ENCODE data around the gene RRAS.

Gene RRAS

DNA sequence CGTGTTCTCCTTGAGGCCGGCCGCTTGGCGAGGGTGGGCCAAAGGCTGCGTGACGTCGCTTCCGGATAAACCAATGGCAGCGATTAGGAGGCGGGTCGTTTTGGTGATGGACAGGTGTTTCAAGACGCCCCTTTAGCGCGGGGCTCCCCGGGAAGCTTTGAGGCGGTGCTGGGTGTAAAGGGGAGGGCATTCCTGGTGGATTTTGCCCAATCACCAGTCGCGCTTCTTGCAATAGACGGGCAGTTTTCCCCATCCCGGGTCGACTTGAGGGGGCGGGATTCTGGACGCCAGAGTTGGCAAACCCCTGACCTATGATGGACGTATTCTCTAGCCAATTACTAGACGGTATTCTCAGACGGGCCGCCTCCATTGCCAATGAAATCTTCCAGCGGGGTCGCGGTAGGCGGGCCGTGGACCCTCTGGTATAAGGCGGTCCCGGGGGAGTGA, 36.9 kb upstream of the RRAS start:
- DNase-seq = peak; percentile 100

DNA sequence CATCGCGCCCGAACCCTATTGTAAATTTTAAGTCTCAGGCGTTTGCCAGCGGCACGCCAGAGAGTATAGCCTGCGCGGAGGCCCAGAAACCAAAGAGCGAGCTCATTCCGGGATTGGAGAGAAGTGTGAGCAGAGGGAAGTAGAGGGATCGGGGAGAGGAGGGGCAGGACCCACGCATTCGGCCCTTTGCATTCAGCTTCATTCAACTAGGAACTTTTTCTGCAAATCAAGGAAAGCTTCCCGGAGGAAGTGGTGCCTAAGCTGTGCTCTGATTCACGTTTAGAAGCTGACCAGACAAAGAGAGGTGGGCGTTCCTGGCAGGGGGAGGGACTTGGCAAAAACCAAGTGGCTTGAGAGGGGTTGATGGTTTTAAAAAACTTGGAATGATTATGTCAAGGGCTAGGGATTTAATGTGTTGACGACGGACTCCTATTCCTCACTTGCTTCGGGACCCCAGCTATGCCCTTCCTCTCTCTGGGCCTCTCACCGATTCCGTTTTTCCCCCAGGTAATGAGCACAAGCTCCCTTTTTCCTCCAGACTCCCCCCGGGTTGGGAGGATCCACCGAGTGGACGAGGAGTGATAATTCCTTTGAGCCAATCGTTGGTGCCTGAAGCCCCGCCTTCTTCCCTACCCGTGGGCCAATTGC, 36.3 kb upstream of the RRAS start:
- peak; percentile 98 for DNase-seq

DNA sequence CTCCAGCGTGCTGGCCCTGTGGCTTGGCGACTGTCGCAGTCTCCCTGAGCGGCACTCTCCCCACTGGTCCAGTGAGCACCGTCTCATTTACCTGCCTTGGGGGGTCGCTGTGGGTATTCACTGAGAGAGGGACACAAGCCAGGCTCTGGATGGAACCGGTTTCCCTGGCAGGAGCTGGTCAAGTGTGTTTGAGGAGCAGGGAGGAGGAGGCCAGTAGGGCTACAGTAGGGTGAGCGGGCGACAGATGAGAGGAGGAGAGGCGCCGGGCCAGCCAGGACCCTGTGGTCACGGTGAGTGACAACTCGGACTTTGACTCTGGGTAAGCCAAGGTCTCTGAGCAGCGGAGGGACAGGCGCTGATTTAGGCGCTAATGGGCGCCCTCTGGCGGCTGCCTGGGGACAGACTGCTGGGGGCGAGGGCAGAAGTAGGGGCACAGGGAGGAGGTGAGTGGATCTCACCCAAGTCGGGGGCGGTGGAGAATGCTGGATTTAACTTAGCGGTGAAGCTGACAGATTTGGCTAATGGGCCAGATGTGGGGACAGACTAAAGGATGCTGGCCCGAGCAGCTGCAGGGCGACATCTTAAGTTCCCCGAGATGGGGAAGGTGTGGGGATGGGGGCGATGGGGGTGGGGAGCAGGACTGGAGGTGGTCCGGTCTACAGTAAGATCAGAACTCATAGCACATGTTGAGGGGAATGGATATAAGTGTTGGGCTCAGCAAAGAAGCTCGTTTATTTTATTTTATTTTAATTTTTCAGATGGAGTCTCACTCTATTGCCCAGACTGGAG, 32.4 kb upstream of the RRAS start:
- peak; percentile 70 for DNase-seq

DNA sequence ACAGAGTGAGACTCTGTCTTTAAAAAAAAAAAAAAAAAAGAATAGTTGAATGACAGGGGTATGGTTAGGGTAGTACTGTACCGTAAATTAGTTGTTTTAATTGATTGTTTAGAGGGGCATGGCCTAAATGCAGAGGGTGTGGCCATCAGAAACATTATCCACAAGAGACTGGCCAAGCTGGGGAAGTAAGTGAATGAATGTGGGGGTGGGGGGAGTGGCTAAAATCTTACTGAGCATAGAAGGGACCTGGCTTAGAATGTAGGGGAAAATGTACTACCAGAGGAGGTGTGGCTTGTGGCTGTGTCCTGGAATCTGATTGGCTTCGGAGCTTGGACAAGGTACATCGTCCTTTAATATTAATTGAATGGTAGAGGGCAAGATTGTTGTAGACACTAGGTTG, 29.6 kb upstream of the RRAS start:
- DNase-seq = no peak

DNA sequence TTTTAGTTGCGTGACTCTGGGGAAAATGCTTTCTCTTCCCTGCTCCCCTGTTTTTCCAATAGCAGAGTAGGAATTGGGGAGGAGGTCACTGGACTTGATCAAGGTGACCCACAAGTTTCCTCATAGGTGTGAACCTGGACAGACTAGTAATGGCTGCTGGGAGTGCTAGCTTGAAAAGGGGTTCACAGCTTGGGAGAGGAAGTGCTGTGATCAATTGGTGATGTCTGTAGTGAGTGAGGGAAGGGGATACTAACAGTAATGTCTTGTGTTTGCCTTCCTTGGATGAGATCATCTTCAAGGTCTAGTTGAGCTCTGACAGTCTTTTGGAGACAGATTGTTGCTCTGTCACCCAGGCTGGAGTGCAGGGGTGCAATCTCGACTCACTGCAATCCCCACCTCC, 27.5 kb upstream of the RRAS start:
- DNase-seq = no peak

DNA sequence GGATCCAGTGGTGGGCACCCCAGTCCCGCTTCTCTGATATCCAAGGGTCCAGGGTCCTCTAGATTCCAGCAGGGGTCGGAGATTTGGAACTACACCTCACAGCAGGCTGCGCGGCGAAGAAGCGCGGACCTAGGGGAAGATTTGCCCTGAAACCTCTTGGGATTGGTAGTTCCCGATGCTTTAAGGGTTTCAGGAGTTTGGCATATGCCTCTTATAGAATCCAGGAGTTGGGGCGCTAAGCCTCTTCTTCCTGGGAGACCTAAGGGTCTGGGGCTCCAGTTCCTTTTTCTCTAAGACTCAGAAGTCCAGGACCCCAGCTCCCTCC, 26.1 kb upstream of the RRAS start:
- DNase-seq = no peak

DNA sequence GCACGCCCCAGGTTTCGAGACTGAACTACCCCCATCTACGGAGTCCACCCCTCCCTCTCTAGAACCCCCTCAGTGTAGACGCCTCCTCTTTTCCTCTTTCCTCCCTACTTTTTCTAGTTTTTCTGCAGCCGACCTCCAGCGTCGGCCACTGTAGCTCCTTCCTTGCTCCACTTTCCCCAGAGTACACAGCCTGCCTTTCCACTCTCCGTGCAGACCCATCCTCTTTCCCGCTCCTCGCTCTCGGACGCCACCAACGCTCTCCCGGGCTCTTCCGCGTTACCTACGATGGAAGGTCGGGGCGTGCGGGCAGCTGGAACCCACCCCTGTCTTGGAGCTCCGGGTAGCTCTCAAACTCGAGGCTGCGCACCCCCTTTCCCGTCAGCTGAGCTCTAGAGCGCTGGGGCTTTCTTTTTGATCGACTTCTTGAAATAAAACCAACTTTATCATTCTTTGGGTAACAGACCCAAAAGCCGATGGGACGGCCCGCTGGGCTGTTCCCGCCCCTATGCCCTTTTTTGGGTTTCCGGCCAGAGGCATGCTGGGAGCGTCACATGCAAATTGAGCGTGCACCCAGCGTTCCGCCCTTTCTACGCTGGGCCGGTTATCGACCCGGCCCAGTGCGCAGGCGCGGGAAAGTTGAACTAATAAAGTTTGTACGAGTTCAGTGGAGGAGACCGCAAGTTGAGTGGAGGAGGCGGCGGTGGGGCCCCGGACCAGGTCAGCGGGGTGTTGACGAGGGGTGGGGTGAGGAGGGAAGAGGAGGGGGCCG, 25.6 kb upstream of the RRAS start, which contains the start of the genes BCL2L12 and IRF3:
TSS of gene BCL2L12 (plus strand) at position 583 of the 769 bp plus-strand sequence. CDS start 760 bp downstream, outside the sequence.
TSS of gene IRF3 (minus strand) at position 507 of the 769 bp plus-strand sequence. CDS start 1,019 bp downstream, outside the sequence.
- peak; percentile 85 for DNase-seq

DNA sequence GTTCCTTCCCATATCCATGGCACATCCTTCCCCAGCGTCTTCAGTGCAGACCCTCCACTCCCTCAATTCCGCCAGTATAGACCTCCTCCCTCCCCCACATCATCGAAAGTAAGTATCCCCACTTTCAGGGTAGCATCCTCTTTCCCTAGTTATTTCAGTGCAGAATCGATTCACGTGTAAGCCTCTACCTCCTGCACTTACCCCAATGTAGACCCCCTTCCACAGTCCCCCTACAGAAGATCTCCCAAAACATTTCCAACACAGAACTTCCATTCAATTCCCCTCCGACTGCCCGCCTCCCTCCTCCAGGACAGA, 25.1 kb upstream of the RRAS start:
- DNase-seq = no peak

DNA sequence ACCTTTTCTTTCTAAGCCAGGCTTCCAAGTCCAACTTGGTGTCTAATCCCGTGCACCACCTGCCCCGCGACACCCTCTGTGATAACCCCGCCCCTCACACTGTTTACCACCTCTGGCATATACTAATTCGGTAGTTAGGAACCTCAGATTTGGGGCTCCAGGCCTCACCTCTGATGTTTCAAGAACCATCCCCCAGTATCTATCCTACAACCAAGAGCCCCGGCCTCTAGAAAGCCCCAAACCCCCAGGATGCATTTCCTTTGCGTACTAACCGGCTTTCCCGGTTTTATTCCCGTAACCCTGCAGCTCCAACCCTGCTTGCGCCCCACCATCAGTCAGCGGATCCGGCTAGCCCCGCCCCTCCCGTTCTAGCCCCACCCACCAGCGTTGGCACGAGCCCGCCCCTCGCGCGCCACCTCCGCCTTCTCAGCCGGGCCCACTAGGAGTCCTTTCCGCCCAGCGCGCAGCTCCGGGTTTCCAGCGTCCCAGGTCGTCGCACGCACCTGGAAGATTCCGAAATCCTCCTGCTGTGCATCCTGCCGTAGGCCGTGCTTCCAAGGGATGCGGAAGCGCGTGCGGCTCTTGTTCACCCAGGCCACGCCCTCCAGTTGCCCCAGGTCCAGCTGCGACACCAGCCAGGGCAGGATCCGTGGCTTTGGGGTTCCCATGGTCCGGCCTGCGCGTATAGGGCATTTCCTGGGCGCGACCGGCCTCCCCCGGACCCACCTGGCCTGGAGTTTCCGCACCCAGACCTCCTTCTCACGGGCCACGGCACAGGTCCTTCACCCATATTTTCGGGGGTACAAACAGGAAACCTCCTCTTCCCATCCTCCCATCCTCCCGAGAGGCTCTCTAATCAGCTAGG, 24.5 kb upstream of the RRAS start:
- peak; percentile 52 for DNase-seq

DNA sequence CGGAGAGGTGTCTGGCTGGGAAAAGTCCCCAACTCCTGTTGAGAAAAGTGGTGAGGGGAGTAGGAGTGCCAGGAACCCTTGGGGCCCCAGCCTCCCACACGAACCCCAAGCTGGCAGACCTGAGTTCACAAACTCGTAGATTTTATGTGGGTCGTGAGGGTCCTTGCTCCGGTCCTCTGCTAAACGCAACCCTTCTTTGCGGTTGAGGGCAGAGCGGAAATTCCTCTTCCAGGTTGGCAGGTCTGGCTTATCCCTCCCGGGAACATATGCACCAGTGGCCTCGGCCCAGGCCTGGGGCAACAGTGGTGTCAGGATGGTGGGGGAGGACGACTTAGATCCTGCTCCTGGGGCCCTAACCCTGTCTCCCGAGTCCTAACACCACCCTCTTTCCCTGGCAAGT, 23.3 kb upstream of the RRAS start:
- no peak for DNase-seq

DNA sequence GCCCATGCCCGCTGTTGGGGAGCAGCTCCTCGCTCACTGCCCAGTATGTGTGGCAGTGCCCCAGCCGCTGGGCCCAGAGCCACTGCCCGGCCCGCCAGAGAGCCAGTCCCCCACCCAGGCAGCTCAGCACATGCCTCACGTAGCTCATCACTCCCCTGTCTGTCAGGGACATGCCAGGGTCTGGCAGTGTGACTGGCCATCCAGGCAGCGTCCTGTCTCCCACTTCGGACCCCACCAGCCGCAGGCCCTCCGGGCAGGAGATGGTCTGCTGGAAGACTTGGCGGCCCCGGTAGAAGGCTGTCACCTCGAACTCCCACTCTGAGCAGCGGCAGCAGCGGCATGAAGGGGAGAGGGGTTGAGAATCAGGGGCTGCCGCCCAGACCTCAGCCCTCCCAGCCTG, 22.1 kb upstream of the RRAS start:
- no peak for DNase-seq

DNA sequence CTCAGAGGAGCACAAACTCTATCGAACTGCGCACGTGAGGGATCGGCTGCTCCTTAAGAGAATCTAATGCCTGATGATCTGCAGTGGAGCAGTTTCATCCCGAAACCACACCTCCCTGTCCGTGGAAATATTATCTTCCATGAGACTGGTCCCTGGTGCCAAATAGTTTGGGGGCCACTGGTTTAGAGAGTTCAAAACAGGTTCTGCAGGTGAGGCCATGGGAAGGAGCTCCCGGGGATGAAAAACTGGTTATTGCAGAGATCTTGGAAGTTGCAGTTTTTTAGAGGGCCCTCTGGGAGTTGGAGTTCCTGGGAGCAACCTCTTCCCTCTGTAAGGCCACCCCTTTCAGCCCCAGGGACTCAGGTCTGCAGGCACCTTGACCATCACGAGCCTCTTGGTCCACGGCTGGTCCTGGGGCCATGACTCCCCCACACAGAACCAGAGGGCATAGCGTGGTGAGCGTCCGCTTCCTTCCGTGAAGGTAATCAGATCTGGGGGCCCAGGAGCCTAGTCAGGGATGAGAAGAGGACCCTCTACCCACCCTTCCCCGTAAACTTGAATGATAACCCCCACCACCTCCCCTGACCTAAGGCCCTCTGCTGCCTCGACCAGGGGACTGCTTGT, 20.5 kb upstream of the RRAS start:
- no peak for DNase-seq

DNA sequence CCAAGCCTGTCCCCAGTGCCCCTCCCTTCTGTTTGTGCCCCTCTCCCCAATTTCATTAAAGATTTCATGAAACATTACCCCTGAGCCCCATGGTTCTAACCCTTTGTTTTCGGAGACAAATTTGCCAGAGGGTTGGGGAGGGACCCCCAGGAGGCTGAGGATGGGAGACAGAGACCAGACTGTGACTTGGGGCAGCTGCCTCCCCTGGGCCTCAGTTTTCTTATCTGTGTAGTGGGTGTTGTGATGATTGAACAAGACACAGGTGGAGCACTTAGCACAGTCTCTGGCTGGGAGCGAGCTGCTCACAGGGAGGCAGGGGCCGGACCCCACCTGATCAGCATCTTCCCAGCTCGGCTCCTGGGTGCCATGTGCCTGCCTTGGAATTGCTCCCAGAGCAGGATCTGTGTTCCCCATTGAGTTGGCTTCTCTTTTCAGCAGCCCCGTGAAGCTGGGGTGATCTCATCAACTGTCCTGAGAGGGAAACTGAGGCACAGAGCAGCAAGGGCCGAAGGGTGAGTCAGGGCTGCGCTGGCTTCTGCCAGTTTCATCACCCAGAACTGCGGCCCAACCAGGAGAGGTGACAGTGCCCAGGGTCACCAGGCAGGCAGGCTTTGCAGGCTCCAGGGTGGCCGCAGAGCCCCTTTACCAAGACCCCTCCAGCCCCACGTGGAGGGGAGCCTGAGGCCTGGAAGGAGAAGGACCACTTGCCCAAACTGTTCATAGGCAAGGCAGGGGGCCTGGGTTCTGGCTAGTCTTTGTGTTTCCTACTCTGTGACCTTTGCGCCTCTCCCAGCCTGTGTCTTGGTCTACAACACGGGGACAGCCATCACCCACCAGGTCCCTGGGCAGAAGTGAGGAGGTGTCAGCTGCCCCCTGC, 18.9 kb upstream of the RRAS start:
- DNase-seq = no peak

DNA sequence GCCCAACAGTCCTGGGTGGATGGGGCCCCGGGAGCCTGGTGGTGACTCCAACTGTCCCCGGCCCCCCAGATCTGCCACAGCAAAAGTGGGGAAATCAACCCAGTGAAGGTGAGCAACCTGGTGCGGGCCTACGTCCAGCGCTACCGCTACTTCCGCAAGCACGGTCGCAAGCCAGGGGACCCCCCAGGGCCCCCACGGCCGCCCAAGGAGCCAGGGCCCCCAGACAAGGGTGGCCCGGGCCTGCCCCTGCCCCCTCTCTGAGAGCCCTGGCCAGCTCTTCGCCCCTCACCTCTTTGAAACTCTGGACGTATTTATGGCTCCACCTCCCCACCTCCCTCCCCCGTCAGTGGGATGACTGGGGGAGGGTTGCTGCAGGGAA, 18.2 kb upstream of the RRAS start:
- DNase-seq = no peak

DNA sequence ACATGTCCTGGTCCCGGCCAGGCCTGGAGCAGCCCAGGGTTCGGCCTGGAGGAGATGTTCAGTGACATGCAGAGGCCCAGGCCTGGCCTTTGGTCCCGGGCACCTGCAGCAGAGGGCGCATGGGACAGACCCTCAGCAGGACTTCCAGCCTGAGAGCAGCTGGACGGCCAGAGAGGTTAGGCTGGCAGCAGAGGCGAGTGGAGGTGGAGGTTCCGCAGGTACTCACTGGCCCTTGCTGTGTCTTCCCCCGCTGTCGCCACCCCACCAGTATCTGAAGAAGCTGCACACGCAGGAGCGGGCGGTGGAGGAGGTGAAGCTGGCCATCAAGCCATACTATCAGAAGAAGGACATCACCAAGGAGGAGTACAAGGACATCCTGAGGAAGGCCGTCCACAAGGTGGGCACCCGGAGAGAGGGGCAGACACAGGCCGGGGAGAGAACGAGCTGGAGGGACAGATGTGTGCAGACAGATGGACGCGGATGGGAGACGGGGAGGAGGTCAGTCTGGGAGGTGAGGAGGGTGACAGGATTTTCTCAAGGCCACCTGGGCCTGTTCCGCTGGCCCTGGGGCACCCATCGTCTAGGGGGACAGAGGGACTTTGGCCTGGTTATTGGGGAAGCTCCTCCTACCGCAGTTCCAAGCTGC, 17.7 kb upstream of the RRAS start:
- DNase-seq = no peak

DNA sequence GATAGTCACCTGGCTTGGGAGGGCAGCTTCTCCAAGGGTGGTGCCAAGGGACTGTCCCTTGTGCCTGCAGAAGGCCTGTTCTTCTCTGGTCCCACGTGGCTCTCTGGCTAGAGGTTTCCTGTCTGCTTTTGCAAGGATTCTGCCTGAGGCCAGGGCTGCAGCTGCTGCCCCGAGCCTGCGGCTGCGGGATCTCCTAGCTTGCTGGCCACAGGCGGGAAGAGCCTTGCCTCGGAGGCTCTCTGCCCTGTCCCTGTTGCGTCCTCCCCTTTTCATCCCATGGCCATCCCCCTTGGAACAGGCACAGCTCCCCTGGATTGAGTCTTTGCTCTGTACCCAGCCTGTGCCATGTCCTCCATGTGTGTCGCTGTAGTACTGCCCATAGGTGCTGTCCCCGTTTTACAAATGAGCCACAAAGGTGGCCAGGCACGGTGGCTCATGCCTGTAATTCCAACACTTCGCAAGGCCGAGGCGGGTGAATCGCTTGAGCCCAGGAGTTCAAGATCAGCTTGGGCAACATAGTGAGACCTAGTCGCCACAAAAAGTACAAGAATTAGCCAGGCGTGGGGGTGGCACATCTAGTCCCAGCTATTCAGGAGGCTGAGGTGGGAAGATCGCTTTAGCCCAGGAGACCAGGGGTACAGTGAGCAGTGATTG, 16.6 kb upstream of the RRAS start:
- no peak for DNase-seq

DNA sequence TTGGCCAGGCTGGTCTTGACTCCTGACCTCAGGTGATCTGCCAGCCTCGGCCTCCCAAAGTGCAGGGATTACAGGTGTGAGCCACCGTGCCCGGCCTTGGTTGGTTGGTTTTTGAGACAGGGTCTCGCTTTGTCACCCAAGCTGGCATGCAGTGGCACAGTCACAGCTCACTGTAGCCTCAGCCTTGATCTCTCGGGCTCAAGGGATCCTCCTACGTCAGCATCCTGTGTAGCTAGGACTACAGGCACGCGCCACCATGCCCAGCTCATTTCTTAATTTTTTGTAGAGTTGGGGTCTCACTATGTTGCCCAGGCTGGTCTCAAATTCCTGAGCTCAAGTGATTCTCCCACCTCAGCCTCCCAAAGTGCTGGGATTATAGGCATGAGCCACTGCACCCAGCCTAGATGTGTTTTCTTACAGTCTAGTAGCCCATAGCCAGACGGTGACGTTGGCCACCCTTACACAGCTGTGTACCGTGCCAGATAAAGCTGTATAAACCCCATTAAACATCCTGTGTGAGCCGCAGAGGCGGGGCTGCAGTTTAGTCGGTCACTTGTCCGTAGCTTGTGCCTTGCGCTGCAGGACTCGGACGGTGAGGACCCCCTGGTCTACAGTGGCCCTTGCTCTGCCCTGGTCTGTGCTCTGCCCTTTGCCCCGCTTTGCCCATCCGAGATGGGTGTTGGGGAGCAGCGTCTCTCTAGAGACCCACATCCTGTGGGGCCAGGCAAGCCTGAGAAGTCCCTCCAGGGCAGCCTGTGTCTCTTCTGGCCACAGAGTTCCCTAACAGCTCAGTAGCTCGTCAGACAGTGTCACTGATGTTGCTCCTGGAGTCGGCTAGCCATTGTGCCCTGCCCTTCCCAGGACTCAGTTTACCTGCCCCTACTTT, 15.9 kb upstream of the RRAS start:
- DNase-seq = no peak

DNA sequence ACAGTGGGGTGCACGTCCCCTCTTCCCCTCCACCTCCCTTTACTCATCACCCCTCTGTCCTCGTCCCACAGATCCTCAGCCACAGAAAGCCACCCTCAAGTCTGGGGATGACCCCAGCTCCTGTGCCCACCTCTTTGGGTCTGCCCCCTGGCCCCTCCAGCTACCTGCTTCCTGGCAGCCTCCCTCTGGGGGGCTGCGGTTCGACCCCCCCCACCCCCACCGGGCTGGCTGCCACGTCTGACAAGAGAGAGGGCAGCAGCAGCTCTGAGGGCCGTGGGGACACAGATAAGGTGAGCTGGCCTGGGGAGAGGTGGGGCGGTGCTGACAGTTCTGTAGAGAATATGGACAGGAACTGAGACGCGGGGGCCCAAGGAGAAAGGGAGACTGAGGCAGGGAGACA, 14.6 kb upstream of the RRAS start:
- DNase-seq = no peak

DNA sequence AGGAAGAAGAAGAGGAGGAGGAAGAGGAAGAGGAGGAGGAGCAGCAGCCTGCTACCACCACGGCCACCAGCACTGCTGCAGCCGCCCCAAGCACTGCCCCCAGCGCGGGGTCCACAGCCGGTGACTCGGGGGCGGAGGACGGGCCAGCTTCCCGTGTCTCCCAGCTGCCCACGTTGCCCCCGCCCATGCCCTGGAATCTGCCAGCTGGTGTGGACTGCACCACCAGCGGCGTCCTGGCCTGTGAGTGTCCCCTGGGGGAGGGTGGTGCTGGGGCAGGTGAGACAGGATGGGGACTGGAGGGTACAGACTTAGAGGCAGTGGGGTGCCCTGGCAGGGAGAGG, 13.5 kb upstream of the RRAS start:
- DNase-seq = no peak
